ENCODE measurements around the gene AFAP1L2. TPM values are rescaled to one million over a fixed set of nuclear protein-coding genes. Genes with fewer than 3 reads are reported as not detected.

AFAP1L2 gene
- polyA plus RNA-seq, 1 experiment: 0.07 TPM

DNA sequence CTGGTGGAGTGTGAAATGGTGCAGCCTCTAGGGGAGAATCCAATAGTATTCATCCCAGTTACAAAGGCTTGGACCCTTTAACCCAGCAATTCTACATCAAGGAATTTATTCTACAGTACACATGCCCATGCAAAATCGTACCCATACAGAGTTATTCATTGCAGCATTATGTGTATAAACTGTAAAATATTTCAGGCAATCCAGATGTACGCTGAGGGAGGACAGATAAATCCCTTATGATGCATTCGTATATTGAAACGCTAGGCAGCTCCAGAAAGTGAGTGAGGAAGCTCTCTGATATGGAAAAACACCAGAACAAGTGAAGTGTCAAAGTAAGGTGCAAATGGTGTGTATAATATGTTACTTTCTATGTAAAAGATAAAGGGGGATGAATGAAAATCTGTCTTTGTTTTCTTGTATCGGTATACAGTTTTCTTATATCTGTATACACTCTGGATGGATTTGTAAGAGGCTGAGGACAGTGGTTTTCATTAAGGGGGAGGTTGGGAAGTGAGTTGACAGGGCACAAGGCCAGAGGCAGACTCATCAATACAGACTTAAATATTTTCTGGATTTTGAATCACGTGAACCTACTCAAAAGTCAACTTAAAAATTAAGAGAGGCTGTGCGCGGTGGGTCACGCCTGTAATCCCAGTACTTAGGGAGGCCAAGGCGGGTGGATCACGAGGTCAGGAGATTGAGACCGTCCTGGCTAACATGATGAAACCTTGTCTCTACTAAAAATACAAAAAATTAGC lies 148.1 kb downstream of the AFAP1L2 start:
- no peak overlapping the region for H3K27ac ChIP-seq (ENCODE audit: low read depth, low read length)
- no peak for DNase-seq (ENCODE audit: low read depth, low spot score)
- no peak overlapping the region for H3K4me3 ChIP-seq (ENCODE audit: low read depth, low read length)
- H3K27me3 ChIP-seq (ENCODE audit: control insufficient read depth, insufficient read depth, low read length): no peaks in the 10 kb centered on the region
- TF ChIP-seq, protein P1, sequence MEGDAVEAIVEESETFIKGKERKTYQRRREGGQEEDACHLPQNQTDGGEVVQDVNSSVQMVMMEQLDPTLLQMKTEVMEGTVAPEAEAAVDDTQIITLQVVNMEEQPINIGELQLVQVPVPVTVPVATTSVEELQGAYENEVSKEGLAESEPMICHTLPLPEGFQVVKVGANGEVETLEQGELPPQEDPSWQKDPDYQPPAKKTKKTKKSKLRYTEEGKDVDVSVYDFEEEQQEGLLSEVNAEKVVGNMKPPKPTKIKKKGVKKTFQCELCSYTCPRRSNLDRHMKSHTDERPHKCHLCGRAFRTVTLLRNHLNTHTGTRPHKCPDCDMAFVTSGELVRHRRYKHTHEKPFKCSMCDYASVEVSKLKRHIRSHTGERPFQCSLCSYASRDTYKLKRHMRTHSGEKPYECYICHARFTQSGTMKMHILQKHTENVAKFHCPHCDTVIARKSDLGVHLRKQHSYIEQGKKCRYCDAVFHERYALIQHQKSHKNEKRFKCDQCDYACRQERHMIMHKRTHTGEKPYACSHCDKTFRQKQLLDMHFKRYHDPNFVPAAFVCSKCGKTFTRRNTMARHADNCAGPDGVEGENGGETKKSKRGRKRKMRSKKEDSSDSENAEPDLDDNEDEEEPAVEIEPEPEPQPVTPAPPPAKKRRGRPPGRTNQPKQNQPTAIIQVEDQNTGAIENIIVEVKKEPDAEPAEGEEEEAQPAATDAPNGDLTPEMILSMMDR (IDR thresholded peaks at IDR 0.05; ENCODE audit: low read depth, low read length): no peak
- no peaks in the 10 kb centered on the region; the same call in 1 of the 2 replicates for H3K9me3 ChIP-seq (ENCODE audit: control insufficient read depth, insufficient read depth, low read length)
- CTCF ChIA-PET: no interaction called here
- POLR2A ChIA-PET: no interaction called here

DNA sequence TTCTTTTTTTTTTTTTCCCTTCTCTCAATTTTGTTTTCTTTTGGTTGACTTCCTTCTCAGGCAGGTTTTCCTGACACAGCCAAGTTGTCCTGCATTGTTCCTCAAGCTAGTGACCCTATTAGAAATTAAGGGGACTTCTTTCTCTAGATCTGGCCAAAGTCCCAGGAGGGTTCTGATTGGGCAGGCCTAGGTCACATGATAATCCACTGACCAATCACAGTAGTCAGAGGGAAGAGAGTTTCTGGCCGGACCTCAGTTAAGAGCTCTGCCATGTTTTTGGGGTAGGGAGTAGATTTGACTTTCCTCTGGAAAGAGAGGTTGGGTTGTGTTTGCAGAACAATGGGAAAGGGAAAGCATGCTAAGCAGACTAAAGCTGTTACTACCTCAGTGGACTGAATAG lies 149.1 kb downstream of the AFAP1L2 start:
- H3K27me3 ChIP-seq (ENCODE audit: control insufficient read depth, insufficient read depth, low read length): no peaks in the 10 kb centered on the region
- POLR2A ChIA-PET: no interaction called here
- CTCF ChIA-PET: no interaction called here
- TF ChIP-seq, protein P1 (IDR thresholded peaks at IDR 0.05; ENCODE audit: low read depth, low read length): no peak
- no peak for DNase-seq (ENCODE audit: low read depth, low spot score)
- no peak overlapping the region for H3K4me3 ChIP-seq (ENCODE audit: low read depth, low read length)
- no peaks in the 10 kb centered on the region; the same call in 1 of the 2 replicates for H3K9me3 ChIP-seq (ENCODE audit: control insufficient read depth, insufficient read depth, low read length)
- H3K27ac ChIP-seq (ENCODE audit: low read depth, low read length): no peak overlapping the region

- ChIA-PET POLR2A (no interaction called here), CTCF (no interaction called here)
- H3K27me3 ChIP-seq (ENCODE audit: control insufficient read depth, insufficient read depth, low read length): peaks cover 4% of the 10 kb centered on the region
- H3K9me3 ChIP-seq (ENCODE audit: control insufficient read depth, insufficient read depth, low read length): no peaks in the 10 kb centered on the region
- DNase-seq (ENCODE audit: low read depth, low spot score): no peak
- TF ChIP-seq, protein P1 (IDR thresholded peaks at IDR 0.05; ENCODE audit: low read depth, low read length): no peak
- H3K4me3 ChIP-seq (ENCODE audit: low read depth, low read length): no peak overlapping the region
- no peak overlapping the region for H3K27ac ChIP-seq (ENCODE audit: low read depth, low read length)
These were observed 151.4 kb downstream of the AFAP1L2 start for GRCh38 chr10:114252883-114253282.

DNA sequence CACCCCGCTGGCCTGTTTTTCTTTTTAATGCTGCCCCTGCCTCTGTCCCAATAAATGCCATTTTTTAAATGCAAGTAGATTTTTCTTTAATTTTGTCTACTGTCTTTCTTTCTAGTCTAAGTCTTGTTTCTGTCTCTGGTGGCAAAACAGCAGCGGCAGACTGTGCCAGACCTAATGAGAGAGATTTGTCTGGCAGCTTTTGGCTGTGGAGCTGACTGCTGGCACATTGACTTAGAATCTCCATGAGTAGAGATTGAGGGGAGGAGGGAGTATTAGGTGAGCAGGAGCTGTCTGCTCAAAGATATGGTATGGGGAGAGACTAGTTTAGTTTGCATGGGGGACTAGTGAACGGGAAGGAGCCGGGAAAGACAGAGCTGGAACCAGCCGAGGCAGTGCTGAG lies 152.2 kb downstream of the AFAP1L2 start:
- H3K9me3 ChIP-seq (ENCODE audit: control insufficient read depth, insufficient read depth, low read length): no peaks in the 10 kb centered on the region
- CTCF ChIA-PET: no interaction called here
- POLR2A ChIA-PET: no interaction called here
- peaks cover 4% of the 10 kb centered on the region for H3K27me3 ChIP-seq (ENCODE audit: control insufficient read depth, insufficient read depth, low read length)
- TF ChIP-seq, protein P1 (IDR thresholded peaks at IDR 0.05; ENCODE audit: low read depth, low read length): no peak
- DNase-seq (ENCODE audit: low read depth, low spot score): no peak
- no peak overlapping the region for H3K27ac ChIP-seq (ENCODE audit: low read depth, low read length)
- no peak overlapping the region for H3K4me3 ChIP-seq (ENCODE audit: low read depth, low read length)

GRCh38 chr10:114250716-114251115 lies 153.6 kb downstream of the AFAP1L2 start:
- TF ChIP-seq, protein P1 (IDR thresholded peaks at IDR 0.05; ENCODE audit: low read depth, low read length): no peak
- no peak for DNase-seq (ENCODE audit: low read depth, low spot score)
- ChIA-PET CTCF (no interaction called here), POLR2A (no interaction called here)
- no peak overlapping the region for H3K27ac ChIP-seq (ENCODE audit: low read depth, low read length)
- no peaks in the 10 kb centered on the region for H3K9me3 ChIP-seq (ENCODE audit: control insufficient read depth, insufficient read depth, low read length)
- H3K4me3 ChIP-seq (ENCODE audit: low read depth, low read length): no peak overlapping the region
- H3K27me3 ChIP-seq (ENCODE audit: control insufficient read depth, insufficient read depth, low read length): peaks cover 4% of the 10 kb centered on the region

Measured in AG04450 (cell line).